HG02970 (cell line): Measurements from ENCODE around the gene DCUN1D2.

Source experiments
- ATAC-seq: cut with Tn5 transposase; IDR thresholded peaks from one replicate; pipeline ENCODE4 v1.9.1; 2021; ENCODE audit warnings: mild to moderate bottlenecking, moderate library complexity, moderate number of reproducible peaks; ENCODE audit not compliant: unreplicated experiment, low FRiP score

DCUN1D2 gene

DNA sequence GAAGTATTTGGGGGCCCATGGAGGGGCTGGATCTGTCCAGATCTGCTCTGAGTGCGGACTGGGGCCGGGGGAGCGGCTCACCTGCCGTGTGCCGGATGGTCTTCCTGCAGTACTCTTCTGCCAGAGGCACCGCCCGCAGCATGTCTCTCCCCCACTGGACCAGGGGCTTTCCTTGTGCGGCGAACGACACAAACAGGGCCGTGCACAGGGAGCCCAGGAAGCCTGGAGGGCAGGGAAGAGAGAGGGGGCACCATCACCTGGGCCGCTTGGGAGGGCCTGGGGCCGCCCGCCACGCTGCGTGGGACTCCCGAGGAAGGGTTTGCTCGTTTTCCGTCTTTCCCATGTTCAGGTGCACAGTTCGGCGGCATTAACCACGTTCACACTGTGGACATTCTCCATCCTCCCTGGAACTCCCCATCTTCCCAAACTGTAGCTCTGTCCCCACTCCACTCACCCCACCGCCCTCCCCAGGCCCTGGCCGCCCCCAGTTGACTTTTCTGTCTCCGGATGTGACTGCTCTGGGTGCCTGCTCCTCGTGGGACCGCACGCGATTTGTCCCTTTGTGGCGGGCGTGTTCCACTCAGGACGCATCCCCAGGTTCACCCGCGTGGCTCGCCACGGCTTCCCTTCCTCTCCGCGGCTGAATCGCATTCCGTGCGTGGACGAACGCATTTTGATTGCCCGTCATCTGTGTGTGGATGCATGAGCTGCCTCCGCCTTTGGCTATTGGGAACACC, 61.5 kb downstream of the DCUN1D2 start:
- no peak for ATAC-seq

- no peak for ATAC-seq
These were observed 62.0 kb downstream of the DCUN1D2 start for GRCh38 chr13:113428469-113428865.

DNA sequence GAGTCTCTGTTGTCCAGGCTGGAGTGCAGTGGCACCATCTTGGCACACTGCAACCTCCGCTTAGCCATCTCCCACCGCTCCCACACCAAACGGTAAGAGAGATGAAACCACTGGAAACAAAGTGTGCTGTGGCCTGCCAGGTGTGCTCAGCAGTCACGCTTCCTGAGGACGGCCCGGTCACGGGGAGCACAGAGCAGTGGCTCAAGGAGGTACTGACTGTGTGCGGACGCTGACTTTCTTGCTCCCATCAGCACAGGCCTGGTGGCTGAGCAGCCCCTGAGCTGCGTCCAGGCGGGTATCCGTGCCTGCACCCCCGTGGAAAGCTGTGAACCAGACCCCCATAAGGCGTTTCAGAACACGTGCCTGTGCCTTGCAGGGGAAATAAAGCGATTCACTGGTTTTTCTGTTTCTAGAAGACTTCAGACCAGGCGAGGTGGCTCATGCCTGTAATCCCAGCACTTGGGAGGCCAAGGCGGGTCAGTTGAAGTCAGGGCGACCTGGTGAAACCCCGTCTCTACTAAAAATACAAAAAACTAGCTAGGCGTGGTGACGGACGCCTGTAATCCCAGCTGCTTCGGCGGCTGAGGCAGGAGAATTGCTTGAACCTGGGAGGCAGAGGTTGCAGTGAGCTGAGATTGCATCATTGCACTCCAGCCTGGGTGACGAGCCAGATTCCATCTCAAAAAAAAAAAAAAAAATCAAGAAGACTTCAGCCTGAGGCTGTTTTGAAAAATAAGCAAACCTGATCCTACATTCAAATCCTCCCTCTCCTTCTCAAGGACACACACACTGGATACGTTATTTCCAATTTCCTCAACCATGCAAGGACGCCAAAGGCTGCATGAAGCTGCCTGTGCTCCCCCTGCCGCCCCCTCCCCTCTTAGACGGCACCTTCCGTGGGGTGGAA, 62.7 kb downstream of the DCUN1D2 start:
- no peak for ATAC-seq

GRCh38 chr13:113426591-113426986, 63.9 kb downstream of the DCUN1D2 start:
- ATAC-seq: no peak

- no peak for ATAC-seq
These were observed 64.4 kb downstream of the DCUN1D2 start for GRCh38 chr13:113425941-113426590.

- no peak for ATAC-seq
These were observed 66.9 kb downstream of the DCUN1D2 start for GRCh38 chr13:113423520-113424163.

DNA sequence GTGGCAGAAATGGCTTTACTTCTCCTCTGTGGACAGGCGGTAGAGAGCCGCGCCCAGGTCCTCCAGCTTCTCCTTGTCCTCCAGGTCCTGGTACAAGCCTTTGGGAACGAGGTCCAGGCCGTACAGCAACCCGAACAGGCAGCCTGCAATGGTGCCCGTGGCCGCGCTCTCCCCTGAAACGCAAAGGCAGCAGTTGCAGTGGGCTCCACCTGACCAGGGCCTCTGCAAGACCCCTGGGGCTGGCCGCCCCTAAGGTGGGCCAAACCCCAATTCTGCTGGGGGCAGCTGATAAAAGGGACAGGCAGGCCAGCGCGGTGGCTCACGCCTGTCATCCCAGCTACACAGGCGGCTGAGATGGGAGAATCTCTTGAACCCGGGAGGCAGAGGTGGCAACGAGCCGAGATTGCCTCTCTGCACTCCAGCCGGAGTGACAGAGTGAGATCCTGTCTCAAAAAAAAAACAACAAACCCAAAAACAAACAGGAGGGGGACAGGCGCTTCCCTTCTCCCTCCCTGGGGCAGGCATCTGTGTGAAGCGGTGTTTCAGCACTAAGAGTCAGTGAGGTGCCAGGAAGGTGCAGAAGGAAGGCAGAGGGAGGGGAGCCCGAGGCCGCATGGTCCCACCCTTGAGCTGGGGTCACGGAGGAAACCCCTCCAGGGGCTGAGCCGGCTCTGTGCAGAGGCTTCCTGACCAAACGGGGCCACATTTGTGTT, 67.5 kb downstream of the DCUN1D2 start:
- no peak for ATAC-seq

DNA sequence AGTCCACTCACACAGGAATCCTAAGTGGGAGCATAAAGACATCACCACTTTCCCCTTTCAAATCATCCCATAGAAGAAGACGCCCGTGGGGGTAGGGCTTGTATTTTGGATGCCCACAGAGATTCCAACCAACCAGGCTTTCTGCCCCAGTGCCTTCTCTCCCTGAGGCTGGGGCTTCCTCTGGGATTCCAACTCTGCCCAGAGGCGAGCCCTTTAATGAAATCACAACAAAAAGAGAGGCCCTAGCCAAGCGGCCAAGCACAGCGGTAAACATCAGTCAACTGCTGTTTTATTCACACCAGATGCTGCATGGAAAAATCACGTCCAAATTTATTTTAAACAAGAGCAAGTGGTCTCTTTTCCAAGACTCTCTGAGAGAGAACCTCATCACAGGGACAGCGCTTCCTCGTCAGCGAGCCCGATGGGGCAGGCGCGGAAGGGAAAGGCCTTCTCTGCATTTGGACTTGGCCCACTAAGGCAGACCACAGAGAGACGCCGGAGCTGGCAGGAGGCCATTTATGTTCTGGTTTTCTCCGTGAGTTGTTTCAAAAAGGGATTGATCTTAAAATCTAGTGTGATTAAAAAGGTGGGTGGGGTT, 68.7 kb downstream of the DCUN1D2 start:
- no peak for ATAC-seq

DNA sequence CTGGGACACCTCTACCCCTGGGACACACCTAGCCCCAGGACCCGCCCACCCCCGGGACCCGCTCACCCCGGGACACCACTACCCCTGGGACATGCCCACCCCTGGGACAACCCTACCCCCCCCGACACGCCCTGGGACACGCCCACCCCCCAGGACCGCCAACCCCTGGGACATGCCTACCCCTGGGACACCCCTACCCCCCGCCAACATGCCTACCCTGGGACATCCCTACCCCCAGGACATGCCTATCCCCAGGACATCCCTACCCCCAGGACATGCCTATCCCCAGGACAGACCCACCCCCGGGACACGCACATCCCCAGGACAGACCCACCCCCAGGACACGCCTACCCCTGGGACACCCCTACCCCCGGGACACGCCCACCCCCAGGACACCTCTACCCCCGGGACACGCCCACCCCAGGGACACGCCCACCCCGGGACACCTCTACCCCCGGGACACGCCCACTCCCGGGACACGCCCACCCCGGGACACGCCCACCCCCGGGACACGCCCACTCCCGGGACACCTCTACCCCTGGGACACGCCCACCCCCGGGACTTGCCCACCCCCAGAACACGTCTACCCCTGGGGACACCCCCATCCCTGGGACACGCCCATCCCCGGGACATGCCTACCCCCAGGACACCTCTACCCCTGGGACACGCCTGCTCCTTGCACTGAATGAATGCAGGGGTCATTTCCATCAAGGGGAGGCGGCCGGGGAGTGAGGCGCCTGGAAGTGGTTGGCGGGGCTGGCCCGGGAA, 69.5 kb downstream of the DCUN1D2 start:
- no peak for ATAC-seq

GRCh38 chr13:113420232-113420631, 70.3 kb downstream of the DCUN1D2 start:
- ATAC-seq: no peak

DNA sequence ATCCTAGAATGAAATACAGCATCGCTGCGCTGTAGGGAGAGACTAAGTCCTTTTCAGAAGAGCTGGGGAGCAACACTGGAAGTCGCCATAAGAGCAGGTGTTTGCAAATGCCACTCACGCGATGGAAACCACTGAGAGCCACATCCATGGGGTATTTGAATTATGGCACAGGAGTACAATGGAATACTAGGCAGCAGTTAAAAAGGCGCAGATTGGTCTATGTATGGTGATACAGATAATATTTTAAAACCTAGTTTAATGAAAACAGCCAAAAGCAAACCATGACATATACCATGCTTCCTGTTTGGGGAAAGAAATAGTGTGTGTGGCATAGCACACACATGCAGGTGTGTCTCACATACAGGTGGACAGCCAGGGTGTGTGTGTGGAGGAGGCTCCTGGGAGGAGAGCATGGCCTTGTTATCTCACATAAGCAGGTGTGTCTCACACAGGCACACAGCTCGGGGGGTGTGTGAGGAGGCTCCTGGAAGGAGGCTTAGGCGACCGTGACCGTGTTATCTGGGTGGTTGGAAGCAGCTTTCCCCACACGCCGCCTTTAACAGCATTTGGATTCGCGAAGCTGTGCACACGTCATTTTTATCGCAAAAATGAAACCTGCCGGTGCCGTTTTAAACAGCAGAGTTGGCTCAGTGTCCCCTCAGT, 70.8 kb downstream of the DCUN1D2 start:
- no peak for ATAC-seq

DNA sequence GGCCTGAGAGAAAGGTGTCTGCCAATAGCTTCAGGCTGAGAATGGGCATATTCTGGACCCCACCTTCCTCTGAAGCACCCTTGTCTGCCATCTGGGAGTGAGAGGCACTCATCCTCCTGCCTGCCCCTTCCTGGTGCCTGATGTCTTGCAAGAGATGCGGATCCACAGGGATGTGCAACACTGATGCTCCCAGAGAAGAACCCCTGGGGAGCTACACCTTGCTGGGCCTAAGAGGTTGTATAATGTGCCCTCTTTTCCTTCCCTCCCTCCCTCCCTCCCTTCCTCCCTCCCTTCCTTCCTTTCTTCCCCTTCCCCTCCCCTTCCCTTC, 71.8 kb downstream of the DCUN1D2 start:
- ATAC-seq: no peak

GRCh38 chr13:113417836-113418721, 72.4 kb downstream of the DCUN1D2 start:
- no peak for ATAC-seq

DNA sequence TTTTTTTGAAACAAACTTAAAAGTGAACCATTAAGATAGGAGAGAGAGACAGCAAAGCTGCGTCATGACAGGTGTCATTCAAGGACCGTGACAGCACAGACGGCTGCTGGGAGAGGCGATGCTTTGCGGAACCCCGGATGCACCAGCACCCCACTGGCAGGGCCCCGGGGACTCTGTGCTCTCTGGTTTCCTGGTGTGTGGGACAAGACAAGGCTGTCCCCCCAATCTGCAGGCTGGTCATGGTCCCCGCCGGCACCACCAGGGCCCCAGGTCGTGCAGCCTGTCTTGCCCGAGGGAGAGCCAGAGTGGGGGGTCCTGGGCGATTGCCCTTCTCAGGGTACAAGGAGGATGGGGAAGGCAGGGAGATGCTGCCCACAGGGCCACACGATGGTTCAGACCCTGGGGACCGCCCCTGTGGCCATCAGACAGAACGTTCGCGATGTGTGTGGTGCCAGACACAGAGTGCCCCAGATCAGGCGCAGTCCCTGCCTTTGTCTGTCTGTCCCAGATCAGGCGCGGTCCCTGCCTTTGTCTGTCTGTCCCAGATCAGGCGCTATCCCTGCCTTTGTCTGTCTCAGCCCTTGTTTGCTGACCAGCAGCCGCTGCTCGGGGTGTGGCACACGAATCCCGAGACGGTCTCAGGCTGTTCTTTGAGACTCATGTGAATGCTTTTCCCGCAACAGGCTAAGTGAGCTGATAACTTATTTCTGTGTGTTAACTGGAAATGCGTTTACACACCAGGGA, 73.3 kb downstream of the DCUN1D2 start:
- no peak for ATAC-seq

DNA sequence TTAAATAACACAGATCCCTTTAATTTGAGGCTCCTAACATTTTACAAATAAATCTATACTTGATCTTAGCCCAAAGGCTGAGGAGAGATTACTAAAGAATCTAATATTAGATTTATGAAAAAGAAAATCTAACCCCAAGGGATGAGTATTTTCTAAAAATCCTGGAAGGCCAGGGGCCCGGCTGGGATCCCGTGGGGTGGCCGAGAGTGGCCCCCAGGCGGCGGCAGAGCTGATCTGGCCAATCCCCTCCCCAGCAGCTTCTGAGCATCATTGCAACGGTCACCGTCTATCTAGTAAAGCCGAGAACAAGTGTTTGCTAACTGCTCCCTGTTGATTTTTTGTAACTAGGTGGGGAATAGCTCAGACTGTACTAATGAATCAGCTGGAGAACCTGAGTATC, 74.7 kb downstream of the DCUN1D2 start:
- ATAC-seq: no peak

DNA sequence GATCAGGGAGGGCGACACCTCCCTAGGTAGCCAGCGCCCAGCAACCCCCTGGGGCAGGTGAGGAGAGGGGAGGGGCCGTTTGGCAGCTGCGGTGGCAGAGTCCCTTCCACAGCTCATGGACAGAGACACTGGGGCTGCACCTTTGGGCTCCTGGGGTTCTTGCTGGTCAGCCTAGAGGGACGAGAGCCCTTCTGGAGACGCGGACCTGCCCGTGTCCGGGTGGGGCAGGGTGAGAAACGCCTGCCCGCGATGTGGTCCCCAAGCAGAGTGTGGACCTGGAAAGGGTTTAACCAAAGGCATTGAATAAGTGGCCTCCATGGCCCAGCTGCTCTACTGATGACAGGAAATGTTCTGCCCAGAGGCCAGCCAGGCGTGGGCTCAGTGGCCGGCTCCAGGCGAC, 75.5 kb downstream of the DCUN1D2 start:
- ATAC-seq: no peak

DNA sequence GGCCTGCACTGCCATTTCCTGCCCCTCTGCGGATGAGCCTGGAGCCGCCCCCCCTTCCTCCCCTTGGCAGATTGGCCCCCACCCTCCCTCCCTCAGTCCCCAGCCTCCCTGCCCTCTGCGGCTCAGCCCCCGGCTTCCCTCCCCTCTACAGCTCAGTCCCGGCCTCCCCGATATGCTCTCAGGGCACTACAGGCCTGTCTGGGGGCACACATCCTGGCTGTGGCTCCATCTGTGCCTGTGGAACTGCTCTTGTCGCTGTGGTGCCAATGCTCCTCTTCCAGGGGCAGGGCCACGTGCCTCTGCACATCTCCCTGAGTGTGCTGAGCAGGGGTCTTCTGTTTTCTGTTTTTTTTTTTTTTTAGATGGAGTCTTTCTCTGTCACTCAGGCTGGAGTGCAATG, 76.2 kb downstream of the DCUN1D2 start:
- no peak for ATAC-seq
